GM19025 (cell line): ENCODE results near the gene MOB4.
"Not testable (repeated sequence)": the region's sequence is repeated elsewhere in the genome, so short reads cannot be mapped to it uniquely, and the experiment has no call there.

Experiments used
- ATAC-seq: cut with Tn5 transposase; IDR thresholded peaks from one replicate; pipeline ENCODE4 v1.9.1; 2021; ENCODE audit warnings: mild to moderate bottlenecking, low read depth, moderate library complexity; ENCODE audit not compliant: unreplicated experiment

The MOB4 gene

DNA sequence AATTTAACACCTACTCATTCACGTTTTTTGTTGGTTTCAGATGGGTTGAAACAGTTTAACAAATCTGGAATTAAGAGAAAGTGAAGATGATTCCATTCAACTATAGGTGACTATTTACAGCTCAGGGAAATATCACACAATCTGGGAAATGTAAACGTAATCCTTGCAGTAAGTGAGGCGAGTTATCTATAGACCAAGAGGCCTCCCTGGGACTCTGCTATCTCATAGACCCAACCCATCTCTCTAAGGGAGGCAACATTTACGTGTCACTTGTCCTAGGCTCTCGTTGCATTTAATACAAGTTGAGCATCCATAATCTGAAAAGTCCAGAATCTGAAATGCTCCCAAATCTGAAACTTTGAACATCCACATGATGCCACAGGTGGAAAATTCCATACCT is 2.0 kb upstream of the MOB4 start:
- no peak for ATAC-seq

DNA sequence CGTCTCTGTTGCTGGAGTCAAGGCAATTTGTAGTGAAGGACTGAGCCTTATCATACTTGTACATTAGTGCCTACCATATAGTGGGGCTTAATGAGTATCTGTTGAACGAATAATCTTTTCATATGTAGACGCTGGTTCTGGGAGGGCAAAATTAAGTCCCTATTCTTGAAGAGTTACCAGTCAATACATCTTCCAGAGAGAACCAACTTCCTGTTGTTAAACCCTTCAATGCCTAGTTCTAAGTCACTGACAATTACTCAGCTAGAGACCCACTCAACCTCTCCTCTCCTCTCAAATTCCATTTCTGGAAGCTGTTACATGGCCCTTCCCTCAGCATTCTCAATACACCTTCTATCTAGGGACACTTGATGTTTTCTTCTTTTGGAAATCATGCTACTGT is 1.1 kb upstream of the MOB4 start:
- ATAC-seq, result no peak

GRCh38 chr2:197515315-197515738 is 539 bp upstream of the MOB4 start:
- ATAC-seq, result peak; percentile 1

GRCh38 chr2:197516393-197516761 is 511 bp downstream of the MOB4 start:
- peak; percentile 1 for ATAC-seq

- ATAC-seq, result no peak
Observed at GRCh38 chr2:197517150-197517549, 1.3 kb downstream of the MOB4 start.

DNA sequence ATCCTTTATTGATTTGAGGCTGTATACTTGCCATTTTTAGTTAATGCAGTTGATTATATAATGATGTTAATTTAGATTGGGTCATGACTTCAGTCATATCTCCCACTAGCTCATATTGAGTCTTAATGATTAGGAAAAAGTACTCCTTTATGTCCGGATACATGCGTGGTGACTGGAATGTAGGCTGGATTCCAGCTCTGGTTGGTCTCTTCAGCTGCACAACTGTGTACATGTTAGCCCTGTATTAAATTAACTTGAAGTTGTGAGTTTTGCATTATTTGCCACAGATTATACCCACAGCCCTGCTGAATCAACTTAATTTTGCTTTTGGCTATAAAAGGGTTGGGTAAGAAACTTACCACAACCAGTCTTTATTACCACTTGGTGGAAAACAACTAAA is 22.5 kb downstream of the MOB4 start:
- ATAC-seq, result no peak

GRCh38 chr2:197539734-197540133 is 23.9 kb downstream of the MOB4 start:
- no peak for ATAC-seq

DNA sequence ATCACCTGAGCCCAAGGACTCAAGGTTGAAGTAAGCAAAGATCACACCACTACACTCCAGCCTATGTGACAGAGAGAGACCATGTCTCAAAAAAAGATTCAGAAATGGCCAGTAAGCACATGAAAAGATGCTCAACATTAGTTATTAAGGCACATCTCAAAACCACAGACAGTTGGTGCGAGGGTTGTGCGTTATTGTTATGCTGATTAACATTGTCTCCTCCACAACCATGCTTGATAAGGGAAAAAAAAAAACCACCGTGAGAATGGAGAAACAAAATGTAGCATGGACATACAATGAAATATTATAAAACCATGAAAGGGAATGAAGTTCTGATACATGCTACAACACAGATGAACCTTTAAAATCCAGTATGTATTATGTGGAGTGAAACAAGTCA is 27.3 kb downstream of the MOB4 start:
- ATAC-seq, result no peak

GRCh38 chr2:197547163-197547900 is 31.5 kb downstream of the MOB4 start:
- ATAC-seq, result no peak

- ATAC-seq, result no peak
Observed at GRCh38 chr2:197548582-197548981, 32.7 kb downstream of the MOB4 start.

- not testable (repeated sequence) for ATAC-seq
Observed at GRCh38 chr2:197551260-197551659, 35.4 kb downstream of the MOB4 start.

- no peak for ATAC-seq
Observed at GRCh38 chr2:197555467-197555866, 39.6 kb downstream of the MOB4 start.

DNA sequence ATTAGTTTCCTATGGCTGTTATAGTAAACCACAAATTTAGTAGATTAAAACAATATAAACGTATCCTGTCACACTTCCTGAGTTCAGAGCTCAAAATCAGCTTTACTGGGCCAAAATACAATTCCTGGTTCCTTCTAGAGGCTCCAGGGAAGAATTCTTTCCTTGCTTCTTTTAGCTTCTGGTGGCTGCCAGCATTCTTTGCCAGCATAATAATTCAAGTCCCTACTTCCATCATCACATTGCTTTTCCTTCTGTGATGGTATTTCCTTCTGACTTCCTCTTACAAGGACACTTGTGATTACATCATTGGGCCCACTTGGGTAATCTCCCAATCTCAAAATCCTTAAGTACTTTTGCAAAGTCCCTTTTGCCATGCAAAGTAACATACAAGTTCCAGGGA is 40.6 kb downstream of the MOB4 start:
- ATAC-seq, result no peak

- ATAC-seq, result no peak
Observed at GRCh38 chr2:197558393-197558792, 42.5 kb downstream of the MOB4 start.

GRCh38 chr2:197559681-197560080 is 43.8 kb downstream of the MOB4 start:
- no peak for ATAC-seq

DNA sequence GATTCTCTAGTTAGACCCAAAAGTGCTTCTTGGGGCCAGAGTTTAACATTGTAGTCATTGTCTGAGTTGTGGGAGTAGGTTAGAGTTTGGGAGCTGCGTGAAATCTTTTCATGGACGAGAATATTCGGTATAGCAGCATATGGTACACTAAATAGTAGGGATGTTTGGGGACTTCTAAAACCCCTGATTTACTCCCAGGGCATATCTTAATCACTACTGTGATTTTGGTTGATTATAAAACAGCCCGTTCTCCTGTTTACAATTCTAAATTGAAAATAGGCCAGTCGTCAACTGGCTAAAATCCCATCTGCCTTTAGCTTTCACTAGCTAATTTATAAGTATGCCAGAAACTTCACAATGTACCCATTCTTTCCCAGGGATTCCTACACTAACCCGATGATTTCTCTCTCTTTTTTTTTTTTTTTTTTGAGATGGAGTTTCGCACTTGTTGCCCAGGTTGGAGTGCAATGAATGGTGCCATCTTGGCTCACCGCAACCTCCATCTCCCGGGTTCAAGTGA is 44.3 kb downstream of the MOB4 start:
- ATAC-seq, result no peak

DNA sequence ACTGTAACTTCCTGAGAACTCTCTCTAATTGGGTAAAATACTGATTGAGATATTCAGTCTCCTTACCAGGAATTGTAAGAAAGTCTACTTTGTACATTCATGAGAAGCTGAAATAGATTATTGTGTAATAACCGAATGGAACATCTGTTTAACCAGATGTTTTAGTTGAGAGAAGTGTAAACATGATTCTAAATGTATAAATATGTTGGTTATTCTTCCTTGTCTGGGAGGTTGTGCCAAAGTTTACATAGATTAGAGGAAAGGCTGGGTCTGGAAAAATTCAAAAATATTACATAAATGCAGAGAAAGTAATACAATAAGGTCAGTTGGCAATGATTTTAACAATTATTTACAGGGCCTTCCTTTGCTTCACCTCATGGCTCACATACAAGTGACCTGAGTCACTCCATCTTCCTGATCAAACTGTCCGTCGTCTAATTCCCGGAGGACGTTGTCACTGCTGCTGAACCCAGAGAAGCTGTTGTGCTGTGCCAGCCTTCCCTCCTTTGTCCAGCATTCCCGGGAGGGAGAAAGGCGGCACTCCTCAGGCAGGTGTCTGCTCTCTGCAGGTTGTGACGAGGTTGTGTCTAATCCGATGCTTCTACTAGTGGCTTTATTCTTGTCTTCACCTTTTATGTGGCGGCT is 55.9 kb downstream of the MOB4 start:
- ATAC-seq, result no peak

DNA sequence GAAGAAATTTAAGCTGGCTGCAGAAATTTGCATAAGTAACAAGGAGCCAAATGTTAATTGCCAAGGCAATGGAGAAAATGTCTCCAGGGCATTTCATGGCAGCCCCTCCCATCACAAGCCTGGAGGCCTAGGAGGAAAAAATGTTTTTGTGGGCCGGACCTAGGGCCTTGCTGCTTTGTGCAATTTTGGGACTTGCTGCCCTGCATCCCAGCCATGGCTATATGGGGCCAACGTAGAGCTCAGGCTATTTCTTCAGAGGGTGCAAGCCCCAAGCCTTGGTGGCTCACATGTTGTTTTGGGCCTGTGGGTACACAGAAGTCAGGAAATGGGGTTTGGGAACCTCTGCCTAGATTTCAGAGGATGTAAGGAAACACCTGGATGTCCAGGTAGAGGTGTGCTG is 57.7 kb downstream of the MOB4 start:
- ATAC-seq, result no peak

DNA sequence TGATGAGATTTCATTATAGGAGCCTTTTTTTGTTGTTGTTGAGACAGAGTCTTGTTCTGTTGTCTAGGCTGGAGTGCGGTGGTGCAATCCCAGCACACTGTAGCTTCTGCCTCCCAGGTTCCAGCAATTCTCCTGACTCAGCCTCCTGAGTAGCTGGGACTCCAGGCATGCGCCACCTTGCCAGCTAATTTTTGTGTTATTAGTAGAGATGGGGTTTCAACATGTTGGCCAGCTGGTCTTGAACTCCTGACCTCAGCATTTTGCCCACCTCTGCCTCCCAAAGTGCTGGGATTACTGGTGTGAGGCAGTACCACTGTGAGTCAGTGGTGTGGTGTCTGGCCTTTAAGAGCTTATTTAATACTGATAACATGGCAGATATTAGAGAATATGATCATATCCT is 60.1 kb downstream of the MOB4 start:
- ATAC-seq, result no peak

DNA sequence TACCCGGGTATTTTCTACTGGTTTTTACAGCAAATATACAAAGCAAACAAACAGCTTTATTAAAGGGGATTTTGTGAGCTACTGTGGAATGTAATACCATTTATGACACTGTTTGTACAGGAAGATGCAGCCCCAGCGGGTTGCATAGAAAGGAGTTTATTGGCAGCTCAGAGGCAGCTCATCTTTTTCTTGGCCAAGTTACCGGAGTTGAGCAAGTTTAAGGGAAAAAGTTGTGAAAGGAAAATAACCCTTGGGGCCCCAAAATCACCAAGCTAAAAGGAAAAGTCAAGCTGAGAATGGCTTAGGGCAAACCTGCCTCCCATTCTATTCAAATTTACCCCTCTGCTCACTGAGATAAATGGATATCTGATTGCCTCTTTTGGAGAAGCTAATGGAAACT is 60.8 kb downstream of the MOB4 start:
- no peak for ATAC-seq

DNA sequence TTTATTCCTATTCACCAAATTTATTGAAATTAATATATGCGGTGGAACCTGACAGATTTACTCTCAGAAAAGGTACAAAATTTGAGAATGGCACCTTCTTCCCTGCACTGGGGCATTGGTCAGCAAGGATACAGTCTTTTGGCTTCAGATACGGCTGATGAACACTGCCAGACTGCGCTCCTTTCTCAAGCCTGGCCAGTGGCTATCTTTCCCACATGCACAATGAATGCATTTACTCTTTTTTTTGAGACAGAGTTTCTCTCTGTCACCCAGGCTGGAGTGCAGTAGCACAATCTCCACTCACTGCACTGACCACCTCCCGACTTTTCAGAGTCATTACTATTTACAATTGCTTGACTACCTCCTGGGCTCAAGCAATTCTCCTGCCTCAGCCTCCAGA is 61.6 kb downstream of the MOB4 start:
- ATAC-seq, result no peak

GRCh38 chr2:197578294-197578693 is 62.4 kb downstream of the MOB4 start:
- not testable (repeated sequence) for ATAC-seq
